ENCODE measurements around the gene CACNA2D3. TPM values are rescaled to one million over a fixed set of nuclear protein-coding genes. Genes with fewer than 3 reads are reported as not detected.

CACNA2D3 gene
- total RNA-seq, 1 donor from 2014 or later = 17.2 TPM

GRCh38 chr3:54985856-54986255 lies 863.5 kb downstream of the CACNA2D3 start:
- Histone ChIP-seq H3K36me3 (no peaks in the 10 kb centered on the region), H3K4me3 (no peak overlapping the region), H3K27me3 (no peaks in the 10 kb centered on the region), H3K9me3 (no peaks in the 10 kb centered on the region), H3K27ac (no peak overlapping the region), H3K4me1 (peaks cover 20% of the 10 kb centered on the region)
- no peak for DNase-seq (ENCODE audit: extremely low spot score in 2 of 2)
- intact Hi-C loops (cut with DNase I) = no loop called here
- TF ChIP-seq POLR2AphosphoS5 (IDR thresholded peaks at IDR 0.05; ENCODE audit: insufficient read depth in 1 of 2, low read depth in 1 of 2) (no peak), CTCF (IDR thresholded peaks at IDR 0.05) (no peak), POLR2A (IDR thresholded peaks at IDR 0.05) (no peak)

GRCh38 chr3:54986294-54986693 lies 863.9 kb downstream of the CACNA2D3 start:
- no peak for DNase-seq (ENCODE audit: extremely low spot score in 2 of 2)
- peaks cover 20% of the 10 kb centered on the region for H3K4me1 ChIP-seq
- no peaks in the 10 kb centered on the region for H3K27me3 ChIP-seq
- H3K9me3 ChIP-seq = no peaks in the 10 kb centered on the region
- intact Hi-C loops (cut with DNase I) = no loop called here
- no peaks in the 10 kb centered on the region for H3K36me3 ChIP-seq
- no peak overlapping the region for H3K4me3 ChIP-seq
- no peak overlapping the region for H3K27ac ChIP-seq
- TF ChIP-seq POLR2AphosphoS5 (IDR thresholded peaks at IDR 0.05; ENCODE audit: insufficient read depth in 1 of 2, low read depth in 1 of 2) (no peak), POLR2A (IDR thresholded peaks at IDR 0.05) (no peak), CTCF (IDR thresholded peaks at IDR 0.05) (no peak)

- TF ChIP-seq CTCF (IDR thresholded peaks at IDR 0.05) (no peak), POLR2A (IDR thresholded peaks at IDR 0.05) (no peak), POLR2AphosphoS5 (IDR thresholded peaks at IDR 0.05; ENCODE audit: insufficient read depth in 1 of 2, low read depth in 1 of 2) (no peak)
- no peak overlapping the region for H3K4me3 ChIP-seq
- no peak overlapping the region for H3K27ac ChIP-seq
- no peaks in the 10 kb centered on the region for H3K27me3 ChIP-seq
- no peaks in the 10 kb centered on the region for H3K36me3 ChIP-seq
- no peaks in the 10 kb centered on the region for H3K9me3 ChIP-seq
- DNase-seq (ENCODE audit: extremely low spot score in 2 of 2) = no peak
- H3K4me1 ChIP-seq = peaks cover 20% of the 10 kb centered on the region
- intact Hi-C loops (cut with DNase I) = no loop called here
Observed at GRCh38 chr3:54987719-54988118, 865.4 kb downstream of the CACNA2D3 start.

GRCh38 chr3:54988302-54988837 lies 866.0 kb downstream of the CACNA2D3 start:
- no peak overlapping the region for H3K4me3 ChIP-seq
- no peaks in the 10 kb centered on the region for H3K36me3 ChIP-seq
- intact Hi-C loops (cut with DNase I) = no loop called here
- H3K27ac ChIP-seq = no peak overlapping the region
- no peaks in the 10 kb centered on the region for H3K9me3 ChIP-seq
- H3K4me1 ChIP-seq = peaks cover 20% of the 10 kb centered on the region
- no peak for DNase-seq (ENCODE audit: extremely low spot score in 2 of 2)
- TF ChIP-seq CTCF (IDR thresholded peaks at IDR 0.05) (no peak), POLR2A (IDR thresholded peaks at IDR 0.05) (no peak), POLR2AphosphoS5 (IDR thresholded peaks at IDR 0.05; ENCODE audit: insufficient read depth in 1 of 2, low read depth in 1 of 2) (no peak)
- no peaks in the 10 kb centered on the region for H3K27me3 ChIP-seq

- peaks cover 20% of the 10 kb centered on the region for H3K4me1 ChIP-seq
- intact Hi-C loops (cut with DNase I) = no loop called here
- H3K36me3 ChIP-seq = no peaks in the 10 kb centered on the region
- H3K27me3 ChIP-seq = no peaks in the 10 kb centered on the region
- H3K4me3 ChIP-seq = no peak overlapping the region
- no peak for DNase-seq (ENCODE audit: extremely low spot score in 2 of 2)
- no peak overlapping the region for H3K27ac ChIP-seq
- TF ChIP-seq POLR2AphosphoS5 (IDR thresholded peaks at IDR 0.05; ENCODE audit: insufficient read depth in 1 of 2, low read depth in 1 of 2) = no peak
- TF ChIP-seq POLR2A (IDR thresholded peaks at IDR 0.05) = no peak
- H3K9me3 ChIP-seq = no peaks in the 10 kb centered on the region
Observed at GRCh38 chr3:54988838-54989630, 866.7 kb downstream of the CACNA2D3 start.
